Neutrophil (primary cell): ENCODE measurements around the gene POPDC3.
"Not testable (repeated sequence)": the region's sequence is repeated elsewhere in the genome, so short reads cannot be mapped to it uniquely, and the experiment has no call there.

Experiments used
- H3K27ac ChIP-seq: fragments of 200-600 bp; sonication (generic); 2 replicates; pipeline ENCODE4 v1.5.1; 2016; ENCODE audit warnings: mild to moderate bottlenecking, moderate library complexity
- H3K27me3 ChIP-seq: fragments of 200-600 bp; sonication (generic); 2 replicates; pipeline ENCODE4 v1.6.0; 2016; ENCODE audit warnings: mild to moderate bottlenecking
- H3K36me3 ChIP-seq: fragments of 200-600 bp; sonication (generic); 2 replicates; pipeline ENCODE4 v1.5.1; 2017
- H3K4me1 ChIP-seq, 2 experiments: fragments of 200-600 bp in 1 of 2; sonication (generic) in 1 of 2; 1 replicate in 1 of 2; 2 replicates in 1 of 2; pipeline versions ENCODE4 v1.5.1 to v1.6.1; 2013 to 2016; ENCODE audit warnings: low read depth in 1 of 2, low read length in 1 of 2, mild to moderate bottlenecking in 1 of 2, moderate library complexity in 1 of 2; ENCODE audit not compliant: control insufficient read depth in 1 of 2, insufficient read depth in 1 of 2
- H3K4me3 ChIP-seq, 2 experiments: fragments of 200-600 bp in 1 of 2; sonication (generic) in 1 of 2; 1 replicate in 1 of 2; 2 replicates in 1 of 2; pipeline ENCODE4 v1.5.1; 2013 to 2016; ENCODE audit warnings: low read depth in 1 of 2, low read length in 1 of 2, mild to moderate bottlenecking in 1 of 2, moderate library complexity in 1 of 2
- H3K9me3 ChIP-seq: fragments of 200-600 bp; sonication (generic); 2 replicates; pipeline ENCODE4 v1.5.1; 2016
- CTCF ChIP-seq: fragments of 200-600 bp; sonication (generic); IDR thresholded peaks from 2 replicates; pipeline ENCODE4 v1.5.1; 2016; ENCODE audit warnings: antibody characterized with exemption

POPDC3 gene

DNA sequence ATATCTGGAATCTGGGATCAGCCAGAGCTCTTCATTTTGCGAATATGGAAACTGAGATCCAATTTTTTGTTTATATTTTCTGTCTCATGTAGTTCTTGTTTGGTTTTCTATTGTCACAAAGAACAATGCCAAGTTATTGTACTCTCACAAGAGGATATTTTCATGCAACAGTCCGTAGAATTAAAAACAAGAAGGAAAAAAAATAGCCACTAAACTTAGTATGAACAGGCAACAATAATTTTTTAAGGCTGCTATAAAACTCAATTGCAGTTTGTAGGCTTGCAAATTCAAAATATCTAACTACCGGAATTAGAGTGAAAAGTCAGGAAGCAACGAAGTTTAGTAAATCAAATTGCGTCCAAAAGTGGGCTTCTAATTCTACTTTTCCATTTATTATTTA is 1.2 kb downstream of the POPDC3 start:
- Histone ChIP-seq H3K4me1 (no peaks in the 10 kb centered on the region), H3K27me3 (peaks cover 90% of the 10 kb centered on the region), H3K27ac (no peak overlapping the region), H3K36me3 (no peaks in the 10 kb centered on the region), H3K4me3 (no peak overlapping the region), H3K9me3 (no peaks in the 10 kb centered on the region)
- TF ChIP-seq CTCF, result no peak

- Histone ChIP-seq H3K36me3 (no peaks in the 10 kb centered on the region), H3K9me3 (no peaks in the 10 kb centered on the region), H3K27ac (no peak overlapping the region), H3K4me3 (no peak overlapping the region), H3K27me3 (peaks cover 85% of the 10 kb centered on the region), H3K4me1 (no peaks in the 10 kb centered on the region)
- no peak for TF ChIP-seq CTCF
Observed at GRCh38 chr6:105178110-105178509, 1.7 kb downstream of the POPDC3 start.

- Histone ChIP-seq H3K36me3 (no peaks in the 10 kb centered on the region), H3K9me3 (no peaks in the 10 kb centered on the region), H3K27ac (no peak overlapping the region), H3K4me3 (no peak overlapping the region), H3K4me1 (no peaks in the 10 kb centered on the region), H3K27me3 (peaks cover 79% of the 10 kb centered on the region)
- TF ChIP-seq CTCF, result no peak
Observed at GRCh38 chr6:105177556-105177955, 2.3 kb downstream of the POPDC3 start.

- Histone ChIP-seq H3K9me3 (no peaks in the 10 kb centered on the region), H3K36me3 (no peaks in the 10 kb centered on the region), H3K27me3 (peaks cover 65% of the 10 kb centered on the region), H3K4me3 (no peak overlapping the region), H3K27ac (no peak overlapping the region), H3K4me1 (no peaks in the 10 kb centered on the region)
- no peak for TF ChIP-seq CTCF
Observed at GRCh38 chr6:105174512-105174911, 5.3 kb downstream of the POPDC3 start.

- H3K4me1 ChIP-seq, H3K4me3 ChIP-seq, H3K9me3 ChIP-seq, H3K36me3 ChIP-seq, H3K27ac ChIP-seq: not testable (repeated sequence)
- H3K27me3 ChIP-seq, result peaks cover 48% of the 10 kb centered on the region
Observed at GRCh38 chr6:105172515-105172914, 7.3 kb downstream of the POPDC3 start.

DNA sequence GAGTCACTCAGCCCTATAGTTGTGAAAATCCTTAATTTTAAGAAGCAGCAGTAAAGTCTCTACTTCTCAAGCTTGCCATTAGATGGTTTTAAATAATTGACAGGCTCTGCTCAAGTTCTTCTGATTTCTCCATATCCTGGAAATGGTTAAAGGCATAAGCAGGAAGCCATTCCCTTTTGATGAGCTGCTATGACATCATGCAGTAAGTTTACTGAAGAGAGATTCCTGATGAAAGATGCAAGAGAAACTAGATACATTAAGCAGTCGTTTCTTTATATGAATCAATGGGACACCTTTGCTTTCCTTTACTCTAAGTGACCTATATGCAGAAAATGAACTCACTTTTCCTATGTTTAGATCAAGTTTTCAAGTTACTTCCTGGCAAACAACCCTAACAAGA is 9.8 kb downstream of the POPDC3 start:
- Histone ChIP-seq H3K4me3 (no peak overlapping the region), H3K36me3 (no peaks in the 10 kb centered on the region), H3K4me1 (no peaks in the 10 kb centered on the region), H3K27me3 (peaks cover 40% of the 10 kb centered on the region), H3K9me3 (no peaks in the 10 kb centered on the region), H3K27ac (no peak overlapping the region)
- no peak for TF ChIP-seq CTCF
